ENCODE data around the gene C5AR1.
"Not testable (repeated sequence)": the region's sequence is repeated elsewhere in the genome, so short reads cannot be mapped to it uniquely, and the experiment has no call there.

Gene C5AR1

GRCh38 chr19:47309608-47310007 lies at the start of gene C5AR1:
C5AR1 (plus strand) TSS chr19:47309861; CDS start chr19:47309896, 35 bp downstream.
- H3K9me3 Mint-ChIP-seq, result no peaks in the 10 kb centered on the region
- no peak for DNase-seq (ENCODE audit: low spot score)
- peaks cover 14% of the 10 kb centered on the region for H3K27me3 Mint-ChIP-seq (ENCODE audit: low read depth)
- H3K36me3 Mint-ChIP-seq (ENCODE audit: low read depth), result no peaks in the 10 kb centered on the region
- peaks cover 6% of the 10 kb centered on the region for H3K4me1 Mint-ChIP-seq (ENCODE audit: low read depth)
- H3K27ac Mint-ChIP-seq, result no peak within 1 kb of the TSS
- no peak within 1 kb of the TSS for H3K4me3 Mint-ChIP-seq

- Mint-ChIP-seq H3K27ac (peak overlapping the region; percentile 22), H3K36me3 (ENCODE audit: low read depth) (peaks cover 44% of the 10 kb centered on the region), H3K9me3 (no peaks in the 10 kb centered on the region), H3K4me3 (no peak overlapping the region), H3K27me3 (ENCODE audit: low read depth) (no peaks in the 10 kb centered on the region), H3K4me1 (ENCODE audit: low read depth) (peaks cover 29% of the 10 kb centered on the region)
- DNase-seq (ENCODE audit: low spot score), result no peak
These were observed 49.2 kb upstream of the C5AR1 start for GRCh38 chr19:47260476-47260875.

GRCh38 chr19:47261946-47262793 lies 47.5 kb upstream of the C5AR1 start:
- not testable (repeated sequence) for H3K27ac Mint-ChIP-seq; H3K27me3 Mint-ChIP-seq (ENCODE audit: low read depth); DNase-seq (ENCODE audit: low spot score); H3K9me3 Mint-ChIP-seq; H3K4me3 Mint-ChIP-seq
- peaks cover 44% of the 10 kb centered on the region for H3K36me3 Mint-ChIP-seq (ENCODE audit: low read depth)
- H3K4me1 Mint-ChIP-seq (ENCODE audit: low read depth), result peaks cover 25% of the 10 kb centered on the region

- DNase-seq (ENCODE audit: low spot score), result no peak
- H3K27me3 Mint-ChIP-seq (ENCODE audit: low read depth), result no peaks in the 10 kb centered on the region
- peaks cover 26% of the 10 kb centered on the region for H3K36me3 Mint-ChIP-seq (ENCODE audit: low read depth)
- H3K27ac Mint-ChIP-seq, result no peak overlapping the region
- no peaks in the 10 kb centered on the region for H3K9me3 Mint-ChIP-seq
- peaks cover 4% of the 10 kb centered on the region for H3K4me1 Mint-ChIP-seq (ENCODE audit: low read depth)
- no peak overlapping the region for H3K4me3 Mint-ChIP-seq
These were observed 45.0 kb upstream of the C5AR1 start for GRCh38 chr19:47264629-47265028.

DNA sequence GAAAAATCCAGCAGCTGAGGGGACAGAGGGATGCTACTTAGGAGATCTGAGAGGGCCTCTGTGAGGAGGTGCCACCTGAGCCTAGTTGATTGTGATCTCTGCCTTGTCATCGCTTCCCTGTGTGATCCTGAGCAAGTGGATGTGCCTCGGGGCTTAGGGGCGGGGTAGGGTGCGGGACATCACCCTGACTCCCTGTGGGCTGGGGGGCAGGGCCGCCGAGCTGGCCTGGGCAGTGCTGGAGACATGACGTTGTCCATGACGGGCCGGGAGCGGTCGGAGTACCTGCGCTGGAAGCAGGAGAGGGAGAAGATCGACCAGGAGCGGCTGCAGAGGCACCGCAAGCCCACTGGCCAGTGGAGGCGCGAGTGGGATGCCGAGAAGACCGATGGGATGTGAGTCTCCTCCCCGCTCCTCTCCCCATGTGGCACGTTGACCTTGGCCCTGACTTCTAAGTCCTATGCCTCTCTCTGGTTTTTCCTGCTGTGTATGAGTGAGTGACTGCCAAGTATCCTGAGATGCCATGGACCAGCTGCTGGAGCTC lies 43.2 kb upstream of the C5AR1 start:
- DNase-seq (ENCODE audit: low spot score), result no peak
- H3K9me3 Mint-ChIP-seq, result no peaks in the 10 kb centered on the region
- H3K27me3 Mint-ChIP-seq (ENCODE audit: low read depth), result no peaks in the 10 kb centered on the region
- H3K4me3 Mint-ChIP-seq, result no peak overlapping the region
- H3K4me1 Mint-ChIP-seq (ENCODE audit: low read depth), result peaks cover 2% of the 10 kb centered on the region
- H3K36me3 Mint-ChIP-seq (ENCODE audit: low read depth), result peaks cover 21% of the 10 kb centered on the region
- H3K27ac Mint-ChIP-seq, result no peak overlapping the region

GRCh38 chr19:47267350-47267759 lies 42.3 kb upstream of the C5AR1 start:
- no peak overlapping the region for H3K27ac Mint-ChIP-seq
- H3K4me3 Mint-ChIP-seq, result no peak overlapping the region
- H3K9me3 Mint-ChIP-seq, result no peaks in the 10 kb centered on the region
- H3K36me3 Mint-ChIP-seq (ENCODE audit: low read depth), result peaks cover 21% of the 10 kb centered on the region
- H3K27me3 Mint-ChIP-seq (ENCODE audit: low read depth), result no peaks in the 10 kb centered on the region
- H3K4me1 Mint-ChIP-seq (ENCODE audit: low read depth), result peaks cover 1% of the 10 kb centered on the region
- DNase-seq (ENCODE audit: low spot score), result no peak

- no peak overlapping the region for H3K4me3 Mint-ChIP-seq
- no peaks in the 10 kb centered on the region for H3K27me3 Mint-ChIP-seq (ENCODE audit: low read depth)
- H3K4me1 Mint-ChIP-seq (ENCODE audit: low read depth), result peaks cover 6% of the 10 kb centered on the region
- H3K9me3 Mint-ChIP-seq, result no peaks in the 10 kb centered on the region
- H3K36me3 Mint-ChIP-seq (ENCODE audit: low read depth), result peaks cover 18% of the 10 kb centered on the region
- H3K27ac Mint-ChIP-seq, result no peak overlapping the region
- DNase-seq (ENCODE audit: low spot score), result no peak
These were observed 41.6 kb upstream of the C5AR1 start for GRCh38 chr19:47268028-47268427.

GRCh38 chr19:47269596-47269995 lies 40.1 kb upstream of the C5AR1 start:
- Mint-ChIP-seq H3K9me3 (no peaks in the 10 kb centered on the region), H3K4me3 (no peak overlapping the region), H3K4me1 (ENCODE audit: low read depth) (peaks cover 9% of the 10 kb centered on the region), H3K27me3 (ENCODE audit: low read depth) (no peaks in the 10 kb centered on the region), H3K27ac (peak overlapping the region; percentile 36), H3K36me3 (ENCODE audit: low read depth) (peaks cover 15% of the 10 kb centered on the region)
- no peak for DNase-seq (ENCODE audit: low spot score)

DNA sequence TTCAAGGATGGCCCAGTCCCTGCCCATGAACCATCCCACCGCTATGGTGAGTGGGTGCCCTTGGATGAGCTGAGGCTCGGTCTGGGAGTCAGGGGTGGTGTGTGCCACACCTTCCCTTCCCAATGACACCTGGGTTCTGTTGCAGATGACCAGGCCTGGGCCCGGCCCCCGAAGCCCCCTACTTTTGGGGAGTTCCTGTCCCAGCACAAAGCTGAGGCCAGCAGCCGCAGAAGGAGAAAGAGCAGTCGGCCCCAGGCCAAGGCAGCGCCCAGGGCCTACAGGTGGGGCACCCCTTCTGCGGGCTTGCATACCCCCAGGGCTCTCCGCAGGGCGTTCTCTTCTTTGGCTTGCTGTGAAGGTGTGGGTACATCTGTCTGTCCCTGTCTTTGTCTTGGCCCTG lies 39.3 kb upstream of the C5AR1 start:
- Mint-ChIP-seq H3K27ac (peak overlapping the region; percentile 7), H3K36me3 (ENCODE audit: low read depth) (peaks cover 13% of the 10 kb centered on the region), H3K4me1 (ENCODE audit: low read depth) (peaks cover 11% of the 10 kb centered on the region), H3K4me3 (no peak overlapping the region), H3K9me3 (no peaks in the 10 kb centered on the region), H3K27me3 (ENCODE audit: low read depth) (no peaks in the 10 kb centered on the region)
- DNase-seq (ENCODE audit: low spot score), result no peak

GRCh38 chr19:47271949-47272348 lies 37.7 kb upstream of the C5AR1 start:
- Mint-ChIP-seq H3K27ac (no peak overlapping the region), H3K9me3 (no peaks in the 10 kb centered on the region), H3K4me1 (ENCODE audit: low read depth) (peaks cover 16% of the 10 kb centered on the region), H3K4me3 (peak overlapping the region; percentile 96), H3K27me3 (ENCODE audit: low read depth) (no peaks in the 10 kb centered on the region), H3K36me3 (ENCODE audit: low read depth) (peaks cover 21% of the 10 kb centered on the region)
- DNase-seq (ENCODE audit: low spot score), result no peak

DNA sequence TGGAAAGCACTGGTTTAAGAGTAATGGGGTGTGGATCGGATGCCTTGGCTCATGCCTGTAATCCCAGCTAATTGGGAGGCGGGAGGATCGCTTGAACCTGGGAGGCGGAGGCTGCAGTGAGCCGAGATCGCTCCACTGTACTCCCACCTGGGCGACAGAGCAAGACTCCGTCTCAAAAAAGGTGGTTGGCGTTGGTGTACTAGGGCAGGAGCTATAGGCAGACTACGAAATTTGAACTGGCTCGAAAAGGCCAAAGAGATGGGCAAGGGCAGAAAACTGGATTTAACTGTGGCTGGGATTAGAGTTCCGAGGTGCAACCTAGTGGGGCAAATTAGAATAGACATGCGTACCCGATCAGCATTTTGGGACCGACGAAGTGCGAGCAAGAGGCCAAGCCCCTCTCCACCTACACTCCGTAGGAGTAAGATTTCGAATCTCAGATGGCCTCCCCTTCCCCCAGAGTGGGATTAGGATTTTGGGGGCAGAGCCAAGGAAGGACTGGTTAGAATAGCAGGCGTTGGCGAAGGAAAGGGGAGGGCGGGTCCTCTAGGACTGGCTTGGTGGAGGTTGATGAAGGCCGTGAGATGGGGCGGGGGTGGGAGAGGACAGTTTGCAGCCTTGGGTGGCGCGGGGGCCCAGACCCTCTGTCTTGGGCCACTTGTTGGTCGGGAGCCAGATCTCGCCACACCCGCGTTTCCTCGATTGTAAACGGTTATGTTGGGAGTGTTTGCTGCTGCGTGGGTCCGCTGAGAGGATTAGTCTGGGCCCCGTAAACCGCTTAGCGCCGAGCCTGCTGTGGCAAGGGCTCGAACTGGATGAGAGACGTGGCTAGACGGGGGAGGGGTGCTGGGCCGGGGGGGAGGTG lies 37.0 kb upstream of the C5AR1 start:
- peak overlapping the region; percentile 96 for H3K4me3 Mint-ChIP-seq
- H3K9me3 Mint-ChIP-seq, result no peaks in the 10 kb centered on the region
- peaks cover 16% of the 10 kb centered on the region for H3K4me1 Mint-ChIP-seq (ENCODE audit: low read depth)
- peaks cover 21% of the 10 kb centered on the region for H3K36me3 Mint-ChIP-seq (ENCODE audit: low read depth)
- no peaks in the 10 kb centered on the region for H3K27me3 Mint-ChIP-seq (ENCODE audit: low read depth)
- no peak for DNase-seq (ENCODE audit: low spot score)
- H3K27ac Mint-ChIP-seq, result peak overlapping the region; percentile 85

DNA sequence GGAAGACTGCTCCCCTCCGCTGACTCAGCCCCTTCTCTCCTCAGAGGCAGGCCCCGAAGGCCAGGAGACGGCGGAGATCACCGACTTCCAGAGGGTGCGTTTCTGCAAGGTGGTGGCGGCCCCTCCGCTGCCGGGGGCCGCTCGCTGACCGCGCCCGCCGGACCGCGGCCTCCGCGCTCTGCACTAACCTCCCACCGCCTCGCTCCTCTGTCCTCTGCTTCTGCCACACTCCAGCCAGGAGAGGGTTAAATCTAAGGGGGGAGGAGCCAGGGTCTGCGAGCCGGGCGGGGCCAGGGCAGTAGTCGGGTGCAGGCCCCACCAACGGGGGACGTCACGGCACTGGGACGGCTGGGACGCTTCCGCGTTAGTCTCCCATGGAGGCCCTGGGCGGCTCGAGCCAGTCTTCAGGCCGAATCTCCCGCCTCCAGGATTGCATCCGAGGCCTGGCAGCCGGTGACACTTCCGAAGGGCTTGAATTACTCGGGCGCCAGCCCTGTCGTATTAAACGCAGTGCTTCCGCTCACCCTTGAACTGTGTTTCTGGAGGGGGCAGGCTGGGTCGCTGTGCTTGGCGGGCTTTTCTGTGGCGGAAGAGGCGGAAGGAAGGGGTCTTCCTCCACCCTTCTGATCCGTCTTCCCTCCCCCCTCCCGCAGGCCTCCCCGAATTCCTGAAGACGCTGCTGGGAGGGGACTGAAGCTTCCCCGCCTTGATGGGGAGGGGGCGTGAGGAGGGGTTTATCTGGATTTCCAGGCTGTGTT lies 36.2 kb upstream of the C5AR1 start:
- peak overlapping the region; percentile 96 for H3K4me3 Mint-ChIP-seq

GRCh38 chr19:47274071-47274890 lies 35.4 kb upstream of the C5AR1 start, which contains the start of gene INAFM1:
INAFM1 (plus strand) TSS chr19:47274885; CDS start chr19:47274920, 35 bp downstream.
- peaks cover 18% of the 10 kb centered on the region for H3K4me1 Mint-ChIP-seq (ENCODE audit: low read depth)

More for the DNA sequence above, 36.2 kb upstream of the C5AR1 start:
- Mint-ChIP-seq H3K4me1 (ENCODE audit: low read depth) (peaks cover 18% of the 10 kb centered on the region), H3K36me3 (ENCODE audit: low read depth) (peaks cover 24% of the 10 kb centered on the region), H3K27me3 (ENCODE audit: low read depth) (no peaks in the 10 kb centered on the region), H3K27ac (peak overlapping the region; percentile 98), H3K9me3 (no peaks in the 10 kb centered on the region)
- DNase-seq (ENCODE audit: low spot score), result peak; percentile 88

More at GRCh38 chr19:47274071-47274890, 35.4 kb upstream of the C5AR1 start, which contains the start of gene INAFM1:
- Mint-ChIP-seq H3K27ac (peak within 1 kb of the TSS; percentile 98), H3K9me3 (no peaks in the 10 kb centered on the region), H3K27me3 (ENCODE audit: low read depth) (no peaks in the 10 kb centered on the region), H3K36me3 (ENCODE audit: low read depth) (peaks cover 24% of the 10 kb centered on the region), H3K4me3 (peak within 1 kb of the TSS; percentile 96)
- peak; percentile 95 for DNase-seq (ENCODE audit: low spot score)
